ENCODE results near the gene TEAD1.

Gene TEAD1

DNA sequence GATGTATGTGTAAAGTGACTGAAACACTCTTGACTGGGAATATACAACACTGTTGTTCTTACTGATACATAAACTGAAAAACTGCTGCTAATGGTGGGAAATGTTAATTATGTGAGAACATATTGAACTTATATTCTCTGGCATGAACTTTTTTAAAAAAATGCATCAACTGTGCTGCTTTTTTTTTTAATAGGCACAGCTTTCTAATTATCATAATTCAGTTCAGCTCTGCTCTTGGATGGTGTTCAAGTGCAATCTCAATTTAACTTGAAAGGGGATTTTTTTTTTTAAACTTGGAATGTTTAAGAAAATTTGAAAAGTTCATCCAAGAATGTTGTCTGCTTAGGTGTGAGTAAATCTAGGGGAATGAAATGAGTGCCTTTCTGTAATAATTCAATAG lies 5.2 kb downstream of the TEAD1 start:
- no peak for DNase-seq (ENCODE audit: low read depth in 1 of 2, low spot score in 1 of 2)
- TF ChIP-seq, protein P1, sequence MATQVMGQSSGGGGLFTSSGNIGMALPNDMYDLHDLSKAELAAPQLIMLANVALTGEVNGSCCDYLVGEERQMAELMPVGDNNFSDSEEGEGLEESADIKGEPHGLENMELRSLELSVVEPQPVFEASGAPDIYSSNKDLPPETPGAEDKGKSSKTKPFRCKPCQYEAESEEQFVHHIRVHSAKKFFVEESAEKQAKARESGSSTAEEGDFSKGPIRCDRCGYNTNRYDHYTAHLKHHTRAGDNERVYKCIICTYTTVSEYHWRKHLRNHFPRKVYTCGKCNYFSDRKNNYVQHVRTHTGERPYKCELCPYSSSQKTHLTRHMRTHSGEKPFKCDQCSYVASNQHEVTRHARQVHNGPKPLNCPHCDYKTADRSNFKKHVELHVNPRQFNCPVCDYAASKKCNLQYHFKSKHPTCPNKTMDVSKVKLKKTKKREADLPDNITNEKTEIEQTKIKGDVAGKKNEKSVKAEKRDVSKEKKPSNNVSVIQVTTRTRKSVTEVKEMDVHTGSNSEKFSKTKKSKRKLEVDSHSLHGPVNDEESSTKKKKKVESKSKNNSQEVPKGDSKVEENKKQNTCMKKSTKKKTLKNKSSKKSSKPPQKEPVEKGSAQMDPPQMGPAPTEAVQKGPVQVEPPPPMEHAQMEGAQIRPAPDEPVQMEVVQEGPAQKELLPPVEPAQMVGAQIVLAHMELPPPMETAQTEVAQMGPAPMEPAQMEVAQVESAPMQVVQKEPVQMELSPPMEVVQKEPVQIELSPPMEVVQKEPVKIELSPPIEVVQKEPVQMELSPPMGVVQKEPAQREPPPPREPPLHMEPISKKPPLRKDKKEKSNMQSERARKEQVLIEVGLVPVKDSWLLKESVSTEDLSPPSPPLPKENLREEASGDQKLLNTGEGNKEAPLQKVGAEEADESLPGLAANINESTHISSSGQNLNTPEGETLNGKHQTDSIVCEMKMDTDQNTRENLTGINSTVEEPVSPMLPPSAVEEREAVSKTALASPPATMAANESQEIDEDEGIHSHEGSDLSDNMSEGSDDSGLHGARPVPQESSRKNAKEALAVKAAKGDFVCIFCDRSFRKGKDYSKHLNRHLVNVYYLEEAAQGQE (IDR thresholded peaks at IDR 0.05; ENCODE audit: insufficient replicate concordance, low read depth) = no peak
- TF ChIP-seq GABPA (IDR thresholded peaks at IDR 0.05; ENCODE audit: low read depth) (no peak), POLR2AphosphoS5 (IDR thresholded peaks at IDR 0.05; ENCODE audit: low read depth) (no peak), SPI1 (IDR thresholded peaks at IDR 0.05; ENCODE audit: borderline replicate concordance, low read depth) (no peak)
- TF ChIP-seq, protein P2, sequence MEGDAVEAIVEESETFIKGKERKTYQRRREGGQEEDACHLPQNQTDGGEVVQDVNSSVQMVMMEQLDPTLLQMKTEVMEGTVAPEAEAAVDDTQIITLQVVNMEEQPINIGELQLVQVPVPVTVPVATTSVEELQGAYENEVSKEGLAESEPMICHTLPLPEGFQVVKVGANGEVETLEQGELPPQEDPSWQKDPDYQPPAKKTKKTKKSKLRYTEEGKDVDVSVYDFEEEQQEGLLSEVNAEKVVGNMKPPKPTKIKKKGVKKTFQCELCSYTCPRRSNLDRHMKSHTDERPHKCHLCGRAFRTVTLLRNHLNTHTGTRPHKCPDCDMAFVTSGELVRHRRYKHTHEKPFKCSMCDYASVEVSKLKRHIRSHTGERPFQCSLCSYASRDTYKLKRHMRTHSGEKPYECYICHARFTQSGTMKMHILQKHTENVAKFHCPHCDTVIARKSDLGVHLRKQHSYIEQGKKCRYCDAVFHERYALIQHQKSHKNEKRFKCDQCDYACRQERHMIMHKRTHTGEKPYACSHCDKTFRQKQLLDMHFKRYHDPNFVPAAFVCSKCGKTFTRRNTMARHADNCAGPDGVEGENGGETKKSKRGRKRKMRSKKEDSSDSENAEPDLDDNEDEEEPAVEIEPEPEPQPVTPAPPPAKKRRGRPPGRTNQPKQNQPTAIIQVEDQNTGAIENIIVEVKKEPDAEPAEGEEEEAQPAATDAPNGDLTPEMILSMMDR (IDR thresholded peaks at IDR 0.05; ENCODE audit: insufficient read depth, low read length) = no peak
- Histone ChIP-seq H3K4me3 (replicated peaks; ENCODE audit: insufficient read depth, low read length) (no peak overlapping the region), H3K27me3 (ENCODE audit: insufficient read depth, poor library complexity, severe bottlenecking) (peaks cover 56% of the 10 kb centered on the region), H3K27ac (replicated peaks) (no peak overlapping the region)

DNA sequence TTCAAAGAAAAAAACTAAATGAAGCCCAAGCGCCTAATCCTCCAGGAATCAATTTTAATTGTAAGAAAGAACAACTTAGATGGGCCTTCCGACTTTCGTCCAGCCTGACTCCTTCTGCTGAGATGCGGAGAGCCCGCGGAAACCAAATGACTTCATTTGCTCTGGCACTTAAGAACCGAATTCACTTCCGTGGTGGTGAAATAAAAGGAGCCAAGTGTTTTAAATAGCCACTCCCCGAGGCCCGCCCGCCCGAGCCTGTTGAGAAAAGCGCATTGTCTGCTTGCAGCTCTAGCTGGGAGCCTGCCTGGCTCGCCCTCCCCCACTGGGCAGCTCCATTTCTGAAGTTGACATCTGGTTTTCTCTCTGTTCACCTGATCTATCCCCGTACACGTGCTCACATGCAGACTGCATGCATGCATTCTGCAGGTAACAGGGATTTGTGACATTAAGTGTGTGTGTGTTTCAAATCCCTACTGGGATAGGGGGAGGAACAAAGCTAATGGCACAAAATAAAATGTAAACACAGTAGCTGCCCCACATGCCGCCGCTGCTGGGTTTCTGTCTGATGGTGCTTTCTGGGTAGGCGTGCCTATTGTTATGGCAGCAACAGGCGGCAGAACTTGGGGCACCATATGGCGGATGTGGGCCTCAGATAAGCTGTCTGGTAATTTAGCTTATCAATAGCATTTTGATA lies 6.2 kb downstream of the TEAD1 start:
- no peak for DNase-seq (ENCODE audit: low read depth in 1 of 2, low spot score in 1 of 2)
- peaks cover 54% of the 10 kb centered on the region for H3K27me3 ChIP-seq (ENCODE audit: insufficient read depth, poor library complexity, severe bottlenecking)
- H3K4me3 ChIP-seq (replicated peaks; ENCODE audit: insufficient read depth, low read length) = no peak overlapping the region
- no peak overlapping the region for H3K27ac ChIP-seq (replicated peaks)
- TF ChIP-seq, protein P2 (IDR thresholded peaks at IDR 0.05; ENCODE audit: insufficient read depth, low read length) = no peak
- TF ChIP-seq GABPA (IDR thresholded peaks at IDR 0.05; ENCODE audit: low read depth) (no peak), POLR2AphosphoS5 (IDR thresholded peaks at IDR 0.05; ENCODE audit: low read depth) (no peak), SPI1 (IDR thresholded peaks at IDR 0.05; ENCODE audit: borderline replicate concordance, low read depth) (no peak)
- TF ChIP-seq, protein P1 (IDR thresholded peaks at IDR 0.05; ENCODE audit: insufficient replicate concordance, low read depth) = no peak

DNA sequence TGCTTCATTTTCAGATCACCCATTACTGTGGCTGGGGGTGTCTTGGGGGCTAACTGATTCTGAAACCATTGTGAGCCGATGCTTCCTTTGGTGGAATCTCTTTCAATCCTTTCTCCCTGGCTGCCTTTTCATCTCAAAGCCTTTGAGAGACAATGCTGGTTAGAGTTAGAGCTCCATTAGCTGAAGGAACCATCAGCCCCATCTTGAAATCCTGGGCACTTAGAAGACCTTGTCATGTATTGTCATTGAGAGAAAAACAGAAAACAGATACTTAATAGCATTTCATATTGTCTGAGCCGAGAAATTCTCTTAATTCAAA lies 6.7 kb downstream of the TEAD1 start:
- TF ChIP-seq GABPA (IDR thresholded peaks at IDR 0.05; ENCODE audit: low read depth) (no peak), SPI1 (IDR thresholded peaks at IDR 0.05; ENCODE audit: borderline replicate concordance, low read depth) (no peak), POLR2AphosphoS5 (IDR thresholded peaks at IDR 0.05; ENCODE audit: low read depth) (no peak)
- TF ChIP-seq, protein P1 (IDR thresholded peaks at IDR 0.05; ENCODE audit: insufficient replicate concordance, low read depth) = no peak
- TF ChIP-seq, protein P2 (IDR thresholded peaks at IDR 0.05; ENCODE audit: insufficient read depth, low read length) = no peak
- Histone ChIP-seq H3K27me3 (ENCODE audit: insufficient read depth, poor library complexity, severe bottlenecking) (peaks cover 49% of the 10 kb centered on the region), H3K4me3 (replicated peaks; ENCODE audit: insufficient read depth, low read length) (no peak overlapping the region), H3K27ac (replicated peaks) (no peak overlapping the region)
- DNase-seq (ENCODE audit: low read depth in 1 of 2, low spot score in 1 of 2) = no peak
